K562 (cell line): ENCODE data around the gene UBALD2. TPM values are rescaled to one million over a fixed set of nuclear protein-coding genes. Genes with fewer than 3 reads are reported as not detected.

Experiments
- ARID2 ChIP-seq: fragments of 450-650 bp; IDR thresholded peaks from 2 replicates; pipeline ENCODE4 v1.6.1; 2017; ENCODE audit warnings: antibody characterized with exemption, mild to moderate bottlenecking
- CTBP1 ChIP-seq: fragments of 450-650 bp; IDR thresholded peaks from 2 replicates; pipeline ENCODE4 v1.6.1; 2016; ENCODE audit warnings: borderline replicate concordance
- ERF ChIP-seq: fragments of 450-650 bp; formaldehyde crosslinking; IDR thresholded peaks from 2 replicates; pipeline ENCODE4 v1.4.0; 2020; ENCODE audit warnings: mild to moderate bottlenecking, mixed read lengths
- ESRRA ChIP-seq: fragments of 450-650 bp; IDR thresholded peaks from 2 replicates; pipeline ENCODE4 v1.6.1; 2014; ENCODE audit warnings: low read depth, mild to moderate bottlenecking, moderate library complexity, borderline replicate concordance
- HDAC8 ChIP-seq: fragments of 450-650 bp; IDR thresholded peaks from 2 replicates; pipeline ENCODE4 v1.6.1; 2016; ENCODE audit warnings: mild to moderate bottlenecking, missing genetic modification characterization, moderate library complexity, missing compliant biosample characterization
- JUND ChIP-seq, 2 experiments: IDR thresholded peaks; 2 replicates in 1 of 2; 3 replicates in 1 of 2; pipeline ENCODE4 v1.6.1; 2011; ENCODE audit warnings: borderline replicate concordance in 2 of 2, low read depth in 2 of 2, low read length in 2 of 2, improper control_type of control experiment in 1 of 2, missing biosample characterization in 1 of 2, missing genetic modification characterization in 1 of 2, missing genetic modification reagents in 1 of 2
- L3MBTL2 ChIP-seq: fragments of 450-650 bp; IDR thresholded peaks from 2 replicates; pipeline ENCODE4 v1.6.1; 2016; ENCODE audit warnings: mild to moderate bottlenecking, moderate library complexity
- MAZ ChIP-seq, 2 experiments: fragments of 450-650 bp in 1 of 2; sonication (generic) in 1 of 2; formaldehyde crosslinking; IDR thresholded peaks in 1 of 2; conservative IDR thresholded peaks in 1 of 2; 2 replicates each; pipeline versions ENCODE4 v1.4.0 to v1.5.0; 2020; ENCODE audit warnings: mild to moderate bottlenecking in 1 of 2, missing genetic modification reagents in 1 of 2
- MED1 ChIP-seq: sonication (generic); formaldehyde crosslinking; IDR thresholded peaks from 2 replicates; pipeline ENCODE4 v1.8.1; 2023; ENCODE audit warnings: missing genetic modification reagents, borderline replicate concordance
- MTA2 ChIP-seq: fragments of 450-650 bp; IDR thresholded peaks from 2 replicates; pipeline ENCODE4 v1.6.1; 2016; ENCODE audit warnings: low read depth
- MYC ChIP-seq, 2 experiments: fragments of 250-450 bp in 1 of 2; sonication (Bioruptor Pico) in 1 of 2; IDR thresholded peaks; 2 replicates each; pipeline versions ENCODE4 v1.5.1 to v1.6.1; 2012 to 2021; ENCODE audit warnings: low read depth in 2 of 2, borderline replicate concordance in 1 of 2, improper control_type of control experiment in 1 of 2, low read length in 1 of 2, mild to moderate bottlenecking in 1 of 2, moderate library complexity in 1 of 2
- NFIC ChIP-seq: fragments of 450-650 bp; IDR thresholded peaks from 2 replicates; pipeline ENCODE4 v1.6.1; 2017; ENCODE audit warnings: mild to moderate bottlenecking, inconsistent platforms
- PHF21A ChIP-seq: fragments of 450-650 bp; IDR thresholded peaks from 2 replicates; pipeline ENCODE4 v1.6.1; 2017; ENCODE audit warnings: low read depth, borderline replicate concordance
- RAD21 ChIP-seq, 2 experiments: fragments of 250-450 bp in 1 of 2; fragments of 450-650 bp in 1 of 2; sonication (Bioruptor Pico) in 1 of 2; formaldehyde crosslinking in 1 of 2; IDR thresholded peaks in 1 of 2; conservative IDR thresholded peaks in 1 of 2; 2 replicates each; pipeline versions ENCODE4 v1.4.0 to v1.8.0; 2020 to 2022; ENCODE audit warnings: mild to moderate bottlenecking in 2 of 2, moderate library complexity in 1 of 2
- RB1 ChIP-seq: fragments of 450-650 bp; IDR thresholded peaks from 2 replicates; pipeline ENCODE4 v1.6.1; 2017; ENCODE audit warnings: low read depth, mild to moderate bottlenecking
- SMAD1 ChIP-seq: fragments of 150-350 bp; IDR thresholded peaks from 2 replicates; pipeline ENCODE4 v1.6.1; 2014; ENCODE audit warnings: low read length, low read depth; ENCODE audit not compliant: partially characterized antibody
- SREBF1 ChIP-seq: fragments of 150-350 bp; IDR thresholded peaks from 2 replicates; pipeline ENCODE4 v1.6.1; 2014; ENCODE audit warnings: antibody characterized with exemption, low read depth, low read length, borderline replicate concordance
- STAG1 ChIP-seq: sonication (generic); formaldehyde crosslinking; IDR thresholded peaks from 2 replicates; pipeline ENCODE4 v1.5.0; 2020; ENCODE audit warnings: missing genetic modification reagents, borderline replicate concordance
- TAF15 ChIP-seq: fragments of 200-400 bp; formaldehyde crosslinking; IDR thresholded peaks from 2 replicates; pipeline ENCODE4 v1.6.1; 2017; ENCODE audit warnings: mild to moderate bottlenecking, low read depth, low read length, moderate library complexity
- TEAD2 ChIP-seq: fragments of 450-650 bp; IDR thresholded peaks from 2 replicates; pipeline ENCODE4 v1.6.1; 2016; ENCODE audit warnings: missing genetic modification characterization, control low read depth, missing compliant biosample characterization
- ZNF143 ChIP-seq: sonication (generic); formaldehyde crosslinking; IDR thresholded peaks from 2 replicates; pipeline ENCODE4 v1.9.0; 2022; ENCODE audit warnings: mild to moderate bottlenecking, missing genetic modification reagents
- polyA plus RNA-seq, 8 experiments: library from polyadenylated mRNA; depleted of rRNA in 4 of 8; stranded (reverse) in 5 of 8; unstranded in 3 of 8; fragments of >200 nt; fragmentation: Nextera tagmentation in 2 of 8; fragmentation: Illumina TruSeq in 1 of 8; extraction: Ambion mirVana in 2 of 8; extraction: Trizol in 1 of 8; gene quantifications; 2 replicates each; pipeline versions ENCODE4 v1.2.1 to v1.2.3, GENCODE V29; 2011 to 2014; ENCODE audit warnings: inconsistent platforms in 1 of 8, missing spikeins in 1 of 8
- total RNA-seq, 7 experiments: library from RNA; depleted of rRNA in 6 of 7; stranded (reverse); fragments of >200 nt in 6 of 7; fragmentation: Illumina TruSeq in 2 of 7; extraction: Trizol in 2 of 7; gene quantifications; 2 replicates each; pipeline versions ENCODE4 v1.2.1 to v1.2.3, GENCODE V29; 2011 to 2021; ENCODE audit warnings: low replicate concordance in 1 of 7
- TF ChIP-seq, protein P1 (sequence below): sonication (generic); formaldehyde crosslinking; IDR thresholded peaks from 2 replicates; pipeline ENCODE4 v1.8.1; 2023; ENCODE audit warnings: mild to moderate bottlenecking, missing genetic modification reagents
- TF ChIP-seq, protein P2 (sequence below), 3 experiments: IDR thresholded peaks in 2 of 3; conservative IDR thresholded peaks in 1 of 3; 2 replicates each; pipeline ENCODE4 v1.5.1; 2011 to 2012; ENCODE audit warnings: low read length in 3 of 3, mild to moderate bottlenecking in 3 of 3, control low read depth in 2 of 3, improper control_type of control experiment in 1 of 3, inconsistent platforms in 1 of 3, low read depth in 1 of 3, mixed read lengths in 1 of 3, moderate library complexity in 1 of 3; ENCODE audit not compliant: insufficient read depth in 2 of 3

Gene UBALD2
- total and polyA plus RNA-seq, 9 of the 15 experiments (the other 6 are each of a cell fraction or from before 2014, with no cell fraction given) = 2.3 to 94.1 (median 25.3) TPM

DNA sequence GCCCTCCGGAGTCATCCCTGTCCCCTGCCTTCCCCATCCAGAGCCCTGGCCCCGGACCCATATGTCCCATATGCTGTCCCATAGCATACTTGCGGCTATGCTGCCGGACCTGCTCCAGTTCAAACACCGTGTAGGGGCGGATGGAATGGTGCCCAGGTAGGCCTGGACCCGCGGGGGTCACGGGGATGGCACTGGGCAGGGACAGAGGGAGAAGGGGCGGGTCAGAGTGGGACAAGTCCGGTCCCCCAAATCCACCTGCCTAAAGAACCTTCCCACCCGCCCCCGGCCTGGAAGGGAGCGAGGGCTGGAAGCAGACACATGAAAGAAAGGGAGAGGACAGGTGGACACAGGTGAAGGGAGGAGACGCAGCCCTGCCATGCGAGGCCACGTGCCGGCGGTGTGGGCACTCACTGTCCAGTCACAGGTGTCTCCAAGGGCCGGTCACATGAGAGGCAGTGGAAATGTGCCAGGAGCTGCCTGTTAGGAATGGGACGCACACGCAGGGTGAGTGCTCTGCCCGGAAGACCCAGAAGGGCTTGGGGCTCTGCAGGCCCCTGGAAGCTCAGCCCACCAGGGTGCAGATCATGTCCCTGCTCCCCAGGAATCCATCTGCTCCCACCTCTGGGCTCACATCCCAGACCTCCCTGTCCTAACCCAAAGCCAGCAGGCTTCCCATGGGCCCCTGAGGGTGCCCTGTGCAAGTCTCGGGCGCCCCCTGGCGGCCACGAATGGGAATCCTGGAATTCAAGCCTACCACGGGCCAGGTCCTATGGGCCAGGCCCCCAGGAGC lies 14.0 kb downstream of the UBALD2 start (continued):
- TF ChIP-seq TAF15 = 0 out of 2 replicates have a peak, but pooled peaks have one; percentile 52
- TF ChIP-seq ZNF143 (CRISPR knock-in tag) = peak; percentile 37; the same call in 1 of the 2 replicates
- peak; percentile 19 to 82; a peak in 2 of 4 replicates for TF ChIP-seq MAZ (CRISPR knock-in tag; conservative IDR thresholded peaks at IDR 0.05 in 1 of 2, IDR thresholded peaks at IDR 0.05 in 1 of 2)
- TF ChIP-seq SREBF1 = 0 out of 2 replicates have a peak, but pooled peaks have one; percentile 59
- 0 out of 2 replicates have a peak, but pooled peaks have one; percentile 16 for TF ChIP-seq L3MBTL2
- TF ChIP-seq HDAC8 (tag) = no peak
- TF ChIP-seq NFIC = peak; percentile 61
- peak; percentile 31; the same call in 1 of the 2 replicates for TF ChIP-seq ESRRA
- TF ChIP-seq STAG1 = peak; percentile 96
- TF ChIP-seq RB1 = peak; percentile 80
- 0 out of 2 replicates have a peak, but pooled peaks have one; percentile 38 for TF ChIP-seq ERF (CRISPR knock-in tag)
- TF ChIP-seq, protein P1, sequence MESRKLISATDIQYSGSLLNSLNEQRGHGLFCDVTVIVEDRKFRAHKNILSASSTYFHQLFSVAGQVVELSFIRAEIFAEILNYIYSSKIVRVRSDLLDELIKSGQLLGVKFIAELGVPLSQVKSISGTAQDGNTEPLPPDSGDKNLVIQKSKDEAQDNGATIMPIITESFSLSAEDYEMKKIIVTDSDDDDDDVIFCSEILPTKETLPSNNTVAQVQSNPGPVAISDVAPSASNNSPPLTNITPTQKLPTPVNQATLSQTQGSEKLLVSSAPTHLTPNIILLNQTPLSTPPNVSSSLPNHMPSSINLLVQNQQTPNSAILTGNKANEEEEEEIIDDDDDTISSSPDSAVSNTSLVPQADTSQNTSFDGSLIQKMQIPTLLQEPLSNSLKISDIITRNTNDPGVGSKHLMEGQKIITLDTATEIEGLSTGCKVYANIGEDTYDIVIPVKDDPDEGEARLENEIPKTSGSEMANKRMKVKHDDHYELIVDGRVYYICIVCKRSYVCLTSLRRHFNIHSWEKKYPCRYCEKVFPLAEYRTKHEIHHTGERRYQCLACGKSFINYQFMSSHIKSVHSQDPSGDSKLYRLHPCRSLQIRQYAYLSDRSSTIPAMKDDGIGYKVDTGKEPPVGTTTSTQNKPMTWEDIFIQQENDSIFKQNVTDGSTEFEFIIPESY = peak; percentile 57
- TF ChIP-seq, protein P2, sequence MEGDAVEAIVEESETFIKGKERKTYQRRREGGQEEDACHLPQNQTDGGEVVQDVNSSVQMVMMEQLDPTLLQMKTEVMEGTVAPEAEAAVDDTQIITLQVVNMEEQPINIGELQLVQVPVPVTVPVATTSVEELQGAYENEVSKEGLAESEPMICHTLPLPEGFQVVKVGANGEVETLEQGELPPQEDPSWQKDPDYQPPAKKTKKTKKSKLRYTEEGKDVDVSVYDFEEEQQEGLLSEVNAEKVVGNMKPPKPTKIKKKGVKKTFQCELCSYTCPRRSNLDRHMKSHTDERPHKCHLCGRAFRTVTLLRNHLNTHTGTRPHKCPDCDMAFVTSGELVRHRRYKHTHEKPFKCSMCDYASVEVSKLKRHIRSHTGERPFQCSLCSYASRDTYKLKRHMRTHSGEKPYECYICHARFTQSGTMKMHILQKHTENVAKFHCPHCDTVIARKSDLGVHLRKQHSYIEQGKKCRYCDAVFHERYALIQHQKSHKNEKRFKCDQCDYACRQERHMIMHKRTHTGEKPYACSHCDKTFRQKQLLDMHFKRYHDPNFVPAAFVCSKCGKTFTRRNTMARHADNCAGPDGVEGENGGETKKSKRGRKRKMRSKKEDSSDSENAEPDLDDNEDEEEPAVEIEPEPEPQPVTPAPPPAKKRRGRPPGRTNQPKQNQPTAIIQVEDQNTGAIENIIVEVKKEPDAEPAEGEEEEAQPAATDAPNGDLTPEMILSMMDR (IDR thresholded peaks at IDR 0.05 in 2 of 3, conservative IDR thresholded peaks at IDR 0.05 in 1 of 3; ENCODE audit: insufficient read depth in 2 of 3, low read depth in 1 of 3, low read length in 3 of 3) = peak; percentile 96 to 97 (median 96)
- no peak for TF ChIP-seq SMAD1
- TF ChIP-seq TEAD2 (tag) = peak; percentile 43; the same call in 1 of the 2 replicates
- peak; percentile 32; the same call in 1 of the 2 replicates for TF ChIP-seq CTBP1
- peak; percentile 98 for TF ChIP-seq ARID2
- 0 out of 2 replicates have a peak, but pooled peaks have one; percentile 10 for TF ChIP-seq PHF21A
- 0 out of 2 replicates have a peak, but pooled peaks have one; percentile 22 for TF ChIP-seq MED1 (CRISPR knock-in tag)
- TF ChIP-seq JUND (IDR thresholded peaks at IDR 0.05; ENCODE audit: borderline replicate concordance, low read depth, low read length) = peak; percentile 35; the same call in 1 of the 2 replicates
- TF ChIP-seq JUND (tag; IDR thresholded peaks at IDR 0.05; ENCODE audit: borderline replicate concordance, low read depth, low read length) = no peak; the same call in 2 of the 3 replicates
- TF ChIP-seq MTA2 = no peak
- peak; percentile 24; the same call in 1 of the 2 replicates for TF ChIP-seq MYC (IDR thresholded peaks at IDR 0.05; ENCODE audit: low read depth, low read length)
- no peak for TF ChIP-seq MYC (CRISPR knock-in tag; IDR thresholded peaks at IDR 0.05; ENCODE audit: borderline replicate concordance, low read depth)
- peak; percentile 98 to 100 for TF ChIP-seq RAD21 (CRISPR knock-in tag; conservative IDR thresholded peaks at IDR 0.05 in 1 of 2, IDR thresholded peaks at IDR 0.05 in 1 of 2)
